ENCODE results near the gene CNOT3. TPM values are rescaled to one million over a fixed set of nuclear protein-coding genes. Genes with fewer than 3 reads are reported as not detected.
A peak's percentile ranks its signal among the peaks of the same experiment; 100 is the strongest.
"Not testable (repeated sequence)": the region's sequence is repeated elsewhere in the genome, so short reads cannot be mapped to it uniquely, and the experiment has no call there.

Gene CNOT3
- total RNA-seq, 2 experiments from 2014 or later = 26.7 to 28.7 TPM

- H3K36me3 Mint-ChIP-seq (ENCODE audit: low read depth) = peaks cover 5% of the 10 kb centered on the region
- H3K27me3 Mint-ChIP-seq = peaks cover 11% of the 10 kb centered on the region
- H3K27ac Mint-ChIP-seq = no peak overlapping the region
- intact Hi-C loops (cut with DNase I, micrococcal nuclease) = no loop called here
- CTCF ChIA-PET = interaction anchor here (1.1 kb wide), 1 partner anchor 38 kb away, joined by 3 read pairs; no protein-coding TSS in a partner anchor
- no peak overlapping the region for H3K27ac ChIP-seq (ENCODE audit: low read depth in 1 of 2, low read length in 2 of 2)
- H3K4me1 ChIP-seq (ENCODE audit: insufficient read depth, low read length) = peaks cover 41% of the 10 kb centered on the region
- H3K4me1 Mint-ChIP-seq (ENCODE audit: low read depth) = peaks cover 30% of the 10 kb centered on the region
- peaks cover 10 to 11% of the 10 kb centered on the region in 2 experiments for H3K27me3 ChIP-seq (ENCODE audit: control insufficient read depth in 1 of 2, insufficient read depth in 2 of 2, low read length in 2 of 2)
- peak overlapping the region; percentile 16 for H3K4me3 Mint-ChIP-seq
- TF ChIP-seq CTCF (IDR thresholded peaks at IDR 0.05) = no peak
- POLR2A ChIA-PET = no interaction called here
- ATAC-seq (ENCODE audit: poor library complexity) = no peak
- no peak overlapping the region for H3K4me3 ChIP-seq (ENCODE audit: low read length)
- peaks cover 0 to 4% of the 10 kb centered on the region in 2 experiments for H3K9me3 ChIP-seq (ENCODE audit: control insufficient read depth in 1 of 2, insufficient read depth in 1 of 2, low read length in 2 of 2)
- DNase-seq = peak in 1 of 14 experiments; percentile 16
- H3K36me3 ChIP-seq (ENCODE audit: insufficient read depth, low read length) = no peaks in the 10 kb centered on the region
- H3K9me3 Mint-ChIP-seq = no peaks in the 10 kb centered on the region
Observed at GRCh38 chr19:54099190-54099902, 38.2 kb upstream of the CNOT3 start.

- Histone ChIP-seq H3K4me3 (ENCODE audit: low read length) (peak overlapping the region; percentile 25), H3K4me1 (ENCODE audit: insufficient read depth, low read length) (peaks cover 41% of the 10 kb centered on the region)
- CTCF ChIA-PET = interaction anchor here (1.1 kb wide), 1 partner anchor 37 kb away, joined by 3 read pairs; no protein-coding TSS in a partner anchor
- peaks cover 30% of the 10 kb centered on the region for H3K4me1 Mint-ChIP-seq (ENCODE audit: low read depth)
- H3K4me3 Mint-ChIP-seq; H3K27ac Mint-ChIP-seq; ATAC-seq (ENCODE audit: poor library complexity); H3K9me3 Mint-ChIP-seq; H3K27me3 Mint-ChIP-seq; H3K36me3 ChIP-seq (ENCODE audit: insufficient read depth, low read length); H3K27ac ChIP-seq (ENCODE audit: low read depth in 1 of 2, low read length in 2 of 2); POLR2A ChIA-PET; H3K27me3 ChIP-seq (ENCODE audit: control insufficient read depth in 1 of 2, insufficient read depth in 2 of 2, low read length in 2 of 2); DNase-seq; H3K9me3 ChIP-seq (ENCODE audit: control insufficient read depth in 1 of 2, insufficient read depth in 1 of 2, low read length in 2 of 2); H3K36me3 Mint-ChIP-seq (ENCODE audit: low read depth): not testable (repeated sequence)
- intact Hi-C loops (cut with DNase I, micrococcal nuclease) = loop anchor here in 1 of 2 experiments (5.0 to 10.0 kb wide), 4 partner anchors 37 to 575 kb away; partner anchors contain the start of genes CNOT3 and MYADM
Observed at GRCh38 chr19:54099903-54100255, 37.7 kb upstream of the CNOT3 start.

GRCh38 chr19:54100561-54100960 is 37.0 kb upstream of the CNOT3 start, which contains the start of gene OSCAR:
OSCAR (minus strand) TSS chr19:54100803; CDS start chr19:54100792, 11 bp downstream.
- peaks cover under 1% of the 10 kb centered on the region in 2 experiments for H3K27me3 ChIP-seq (ENCODE audit: control insufficient read depth in 1 of 2, insufficient read depth in 2 of 2, low read length in 2 of 2)
- H3K9me3 Mint-ChIP-seq = no peaks in the 10 kb centered on the region
- H3K4me3 Mint-ChIP-seq = peak within 1 kb of the TSS; percentile 62
- H3K36me3 ChIP-seq (ENCODE audit: insufficient read depth, low read length) = peaks cover 3% of the 10 kb centered on the region
- H3K27ac ChIP-seq (ENCODE audit: low read depth in 1 of 2, low read length in 2 of 2) = no peak within 1 kb of the TSS
- DNase-seq = peak in 3 of 14 experiments; percentile 20 to 70 (median 60)
- H3K4me1 Mint-ChIP-seq (ENCODE audit: low read depth) = peaks cover 31% of the 10 kb centered on the region
- peak within 1 kb of the TSS; percentile 25 for H3K4me3 ChIP-seq (ENCODE audit: low read length)
- POLR2A ChIA-PET = interaction anchor here (0.7 kb wide), 1 partner anchor 15 kb away, joined by 3 read pairs; the partner anchor contains the start of genes PRPF31 and TFPT
- CTCF ChIA-PET = no interaction called here
- no peak for ATAC-seq (ENCODE audit: poor library complexity)
- intact Hi-C loops (cut with DNase I, micrococcal nuclease) = loop anchor here in 1 of 2 experiments (5.0 to 10.0 kb wide), 4 partner anchors 37 to 576 kb away; partner anchors contain the start of genes CNOT3 and MYADM
- peaks cover 6% of the 10 kb centered on the region for H3K27me3 Mint-ChIP-seq
- H3K27ac Mint-ChIP-seq = peak within 1 kb of the TSS; percentile 16
- no peak for TF ChIP-seq CTCF (IDR thresholded peaks at IDR 0.05)
- peaks cover 7% of the 10 kb centered on the region for H3K36me3 Mint-ChIP-seq (ENCODE audit: low read depth)
- H3K9me3 ChIP-seq (ENCODE audit: control insufficient read depth in 1 of 2, insufficient read depth in 1 of 2, low read length in 2 of 2) = no peaks in the 10 kb centered on the region
- H3K4me1 ChIP-seq (ENCODE audit: insufficient read depth, low read length) = peaks cover 34% of the 10 kb centered on the region
